ENCODE data around the gene INVS.

DNA sequence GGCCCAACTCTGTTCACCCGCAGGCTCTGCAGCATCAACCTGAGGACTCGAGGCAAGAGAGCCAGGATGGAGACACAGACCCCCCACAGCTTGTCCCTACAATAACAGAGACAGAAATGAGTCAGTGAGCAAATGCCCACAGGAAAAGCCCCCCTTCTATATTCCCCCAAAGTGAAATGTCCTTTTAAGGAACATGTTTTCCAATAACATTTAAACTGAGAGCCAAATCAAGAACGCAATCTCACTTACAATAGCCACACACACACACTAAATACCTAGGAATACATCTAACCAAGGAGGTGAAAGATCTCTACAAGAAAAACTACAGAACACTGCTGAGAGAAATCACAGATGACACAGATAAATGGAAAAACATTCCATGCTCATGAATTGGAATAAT, 204.7 kb downstream of the INVS start:
- TF ChIP-seq, protein P1, sequence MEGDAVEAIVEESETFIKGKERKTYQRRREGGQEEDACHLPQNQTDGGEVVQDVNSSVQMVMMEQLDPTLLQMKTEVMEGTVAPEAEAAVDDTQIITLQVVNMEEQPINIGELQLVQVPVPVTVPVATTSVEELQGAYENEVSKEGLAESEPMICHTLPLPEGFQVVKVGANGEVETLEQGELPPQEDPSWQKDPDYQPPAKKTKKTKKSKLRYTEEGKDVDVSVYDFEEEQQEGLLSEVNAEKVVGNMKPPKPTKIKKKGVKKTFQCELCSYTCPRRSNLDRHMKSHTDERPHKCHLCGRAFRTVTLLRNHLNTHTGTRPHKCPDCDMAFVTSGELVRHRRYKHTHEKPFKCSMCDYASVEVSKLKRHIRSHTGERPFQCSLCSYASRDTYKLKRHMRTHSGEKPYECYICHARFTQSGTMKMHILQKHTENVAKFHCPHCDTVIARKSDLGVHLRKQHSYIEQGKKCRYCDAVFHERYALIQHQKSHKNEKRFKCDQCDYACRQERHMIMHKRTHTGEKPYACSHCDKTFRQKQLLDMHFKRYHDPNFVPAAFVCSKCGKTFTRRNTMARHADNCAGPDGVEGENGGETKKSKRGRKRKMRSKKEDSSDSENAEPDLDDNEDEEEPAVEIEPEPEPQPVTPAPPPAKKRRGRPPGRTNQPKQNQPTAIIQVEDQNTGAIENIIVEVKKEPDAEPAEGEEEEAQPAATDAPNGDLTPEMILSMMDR (IDR thresholded peaks at IDR 0.05): no peak
- no peak for TF ChIP-seq POLR2A (IDR thresholded peaks at IDR 0.05)
- no peak for TF ChIP-seq POLR2AphosphoS5 (IDR thresholded peaks at IDR 0.05)

Measured in prostate gland (tissue), 2 donors.